IPS-NIHi7 (cell line): ENCODE measurements around the gene MVB12B.

Experiments used
- DNase-seq: peaks from one replicate; pipeline ENCODE4 v3.0.0; 2012; ENCODE audit warnings: mixed read lengths; ENCODE audit errors: extremely low spot score

MVB12B gene

DNA sequence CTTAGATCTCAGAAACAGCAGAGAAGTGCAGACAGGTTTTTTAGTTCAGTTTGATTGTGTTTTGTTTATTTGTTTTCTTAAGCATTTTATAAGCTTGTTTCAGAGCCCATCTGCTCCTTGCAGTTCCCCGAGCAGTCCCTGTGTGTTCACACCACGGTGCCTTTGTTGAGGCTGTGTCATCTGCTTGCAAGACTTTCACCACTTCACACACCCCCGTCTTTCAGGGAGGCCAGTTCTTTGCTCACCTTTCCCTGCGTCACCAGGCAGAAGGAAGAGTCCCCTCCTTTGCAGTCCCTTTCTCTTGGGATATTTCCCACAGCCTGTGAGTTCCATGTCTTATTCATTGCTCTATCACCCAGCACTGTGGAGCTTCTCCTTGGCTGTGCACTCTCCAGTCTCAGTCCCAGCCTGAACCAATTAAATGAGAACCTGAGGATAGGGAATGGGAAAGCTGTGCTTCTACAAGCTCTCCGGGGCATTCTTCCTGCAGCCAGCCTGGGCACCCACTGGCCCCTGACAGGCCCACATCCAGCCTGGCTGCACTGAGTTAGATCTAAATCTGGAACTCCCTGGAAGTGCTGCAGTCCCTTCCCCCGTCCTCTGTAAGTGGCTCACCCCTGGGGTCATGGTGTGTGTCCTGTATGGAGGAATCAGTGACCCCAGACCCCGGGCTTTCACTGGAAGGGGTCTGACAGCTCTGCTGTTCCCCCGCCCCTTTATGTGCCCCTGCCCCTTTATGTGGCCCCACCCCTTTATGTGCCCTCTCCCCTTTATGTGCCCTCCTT lies 5.5 kb downstream of the MVB12B start:
- DNase-seq, result no peak

DNA sequence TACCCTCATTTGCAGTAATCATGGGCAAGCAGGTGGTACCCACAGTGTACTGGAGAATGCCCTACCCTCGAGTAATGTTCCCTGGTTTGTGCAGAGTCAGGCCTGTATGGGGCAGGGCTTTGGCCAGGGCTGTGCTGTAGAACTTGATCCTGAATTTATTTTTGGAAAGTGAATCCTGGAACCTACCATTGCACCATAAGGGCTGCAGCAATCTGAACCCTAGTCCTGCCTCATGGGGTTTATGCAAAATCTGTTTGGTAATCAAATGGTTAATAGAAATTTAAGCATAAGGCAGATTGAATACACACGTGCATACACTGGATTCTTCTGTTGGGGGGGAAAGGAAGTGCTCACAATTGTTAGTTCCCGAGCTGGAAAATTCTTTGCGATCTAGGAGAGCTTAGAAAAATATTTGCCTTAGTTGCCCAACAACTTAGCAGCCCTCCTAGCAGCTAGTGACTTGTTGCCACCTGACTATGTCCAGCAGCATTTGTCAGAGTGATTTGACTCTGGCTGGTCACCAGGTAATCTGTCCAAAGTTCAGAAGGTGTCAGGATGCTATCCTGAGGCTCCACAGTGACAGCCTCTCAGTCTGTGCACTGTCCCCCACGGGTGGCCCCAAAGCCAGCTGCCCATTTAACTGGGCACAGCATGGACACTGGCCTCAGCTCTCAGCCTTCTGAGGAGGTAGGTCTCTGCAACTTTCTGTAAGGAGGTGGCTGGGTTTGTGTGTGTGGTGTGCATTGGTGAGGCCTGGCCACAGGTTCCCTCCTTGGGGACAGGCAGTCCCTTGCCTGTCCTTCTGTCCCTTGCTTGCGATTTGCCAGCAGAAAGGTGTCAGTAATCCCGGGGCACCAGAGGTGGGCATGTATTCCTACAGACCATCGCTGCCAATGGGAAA lies 8.3 kb downstream of the MVB12B start:
- no peak for DNase-seq

DNA sequence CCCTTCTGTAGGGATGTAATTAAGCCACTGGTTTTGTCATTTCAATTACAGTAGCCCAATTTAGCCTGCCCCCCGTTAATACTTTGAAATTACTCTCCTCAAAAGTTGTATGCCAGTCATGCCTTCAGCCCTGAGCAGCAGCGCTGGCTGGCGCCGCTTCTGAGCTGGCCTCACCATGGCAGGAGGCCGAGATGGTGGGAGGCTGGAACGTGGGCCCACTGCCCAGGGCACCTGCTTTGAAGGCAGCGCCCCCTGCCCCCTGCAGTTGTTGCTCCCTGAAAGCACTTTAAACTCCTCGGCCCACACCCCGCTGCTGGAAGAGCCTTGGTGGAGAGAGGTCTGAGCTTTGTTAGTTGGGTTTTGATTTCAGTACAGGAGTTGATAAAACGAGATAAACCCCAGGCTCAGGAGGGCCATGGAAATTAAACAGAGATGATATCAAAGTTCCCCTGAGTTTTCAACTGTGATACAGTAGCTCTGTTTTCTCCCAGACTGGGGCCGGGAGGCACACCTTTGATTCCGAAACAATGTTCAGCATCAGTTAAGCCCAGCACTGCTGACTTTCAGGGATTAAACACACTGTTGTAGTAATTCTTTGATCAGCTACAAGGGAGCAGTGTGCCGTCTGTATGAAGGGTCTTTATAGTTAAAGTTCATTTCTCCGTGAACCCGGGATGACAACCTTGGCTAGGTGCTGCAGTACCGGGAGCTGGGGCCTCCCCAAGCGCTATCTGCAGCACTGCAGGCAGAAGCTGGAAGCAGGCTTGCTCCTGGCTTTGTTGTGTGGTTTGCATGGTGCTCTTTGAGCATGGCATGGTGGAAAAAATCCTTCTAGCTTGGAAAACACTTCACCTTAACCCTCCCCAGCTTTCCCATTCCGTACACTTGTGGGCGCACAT lies 9.5 kb downstream of the MVB12B start:
- no peak for DNase-seq

DNA sequence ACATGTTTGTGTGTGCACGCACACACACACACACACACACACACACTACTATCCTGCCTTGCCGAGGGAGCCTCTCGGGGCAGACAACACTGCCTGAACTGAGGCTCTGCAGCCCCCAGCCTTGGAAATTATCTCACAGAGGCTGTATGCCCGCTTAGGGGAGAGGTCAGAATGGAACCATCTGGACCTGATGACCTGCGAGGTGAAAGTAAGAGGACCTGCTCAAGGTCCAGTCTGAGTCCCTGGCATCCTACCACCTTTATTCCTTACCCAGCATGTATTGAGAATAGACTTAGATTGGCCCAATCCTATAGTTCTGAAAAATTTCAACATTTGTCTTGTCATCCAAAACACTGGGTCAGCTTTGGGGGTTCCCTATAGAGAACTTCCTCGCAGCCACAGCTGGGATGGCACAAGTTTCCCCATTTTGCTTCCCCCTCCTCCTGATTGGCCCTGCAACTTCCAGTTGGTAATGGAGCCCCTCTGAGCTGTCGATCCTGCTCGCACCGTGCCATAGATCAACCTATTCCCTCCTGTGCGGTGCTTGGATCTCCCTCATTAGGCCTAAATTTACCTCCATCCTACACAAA lies 10.2 kb downstream of the MVB12B start:
- no peak for DNase-seq

DNA sequence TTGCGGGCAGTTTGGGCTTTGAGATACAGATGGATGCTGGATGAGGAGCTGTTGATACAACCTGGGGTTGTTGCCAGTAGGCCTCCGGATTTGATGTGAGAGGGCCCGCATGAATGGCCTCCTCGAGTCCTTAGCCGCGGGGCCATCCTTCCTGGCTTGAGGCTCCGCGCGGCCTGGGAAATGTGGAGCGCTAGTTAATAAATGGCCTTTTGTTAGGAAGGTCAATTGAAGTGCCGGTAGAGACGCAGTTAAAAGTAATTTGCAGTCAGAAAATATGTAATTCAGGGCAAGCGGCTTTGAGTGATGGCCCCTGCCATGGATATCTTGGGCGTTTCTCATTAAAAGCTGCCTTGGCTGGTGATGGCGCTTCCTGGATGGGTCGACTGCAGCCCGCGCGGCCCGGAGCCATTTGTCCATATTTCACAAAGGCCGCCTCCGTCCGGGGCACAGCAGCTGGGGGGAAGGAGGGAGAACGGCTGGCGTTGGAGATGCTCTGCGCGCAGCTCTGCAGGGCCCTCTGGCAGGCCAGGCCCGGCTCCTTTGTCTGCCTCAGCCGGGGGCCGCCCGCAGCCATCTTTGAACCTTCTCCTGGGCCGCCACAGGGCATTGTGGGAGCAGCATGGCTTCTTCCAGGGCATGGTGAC lies 11.2 kb downstream of the MVB12B start:
- no peak for DNase-seq

DNA sequence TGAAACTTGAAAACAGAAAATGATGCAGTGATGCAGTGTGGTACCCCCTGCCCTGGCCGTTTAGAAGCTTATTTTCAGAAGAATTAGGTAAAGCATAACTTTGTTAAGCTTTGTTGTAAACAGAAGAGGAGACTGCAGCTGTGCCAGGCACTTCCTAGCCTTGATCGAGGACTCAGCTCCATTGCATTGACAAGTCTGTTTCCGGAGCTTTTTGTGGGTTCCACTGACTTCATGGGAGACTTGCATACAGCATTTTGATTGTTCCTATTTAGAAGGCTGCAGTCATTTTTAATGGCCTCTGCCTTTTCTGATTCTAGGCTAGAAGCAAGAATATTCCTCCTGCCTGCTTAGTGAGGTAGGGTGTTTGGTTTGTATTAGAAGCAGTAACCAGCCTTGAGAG lies 12.3 kb downstream of the MVB12B start:
- DNase-seq, result no peak

DNA sequence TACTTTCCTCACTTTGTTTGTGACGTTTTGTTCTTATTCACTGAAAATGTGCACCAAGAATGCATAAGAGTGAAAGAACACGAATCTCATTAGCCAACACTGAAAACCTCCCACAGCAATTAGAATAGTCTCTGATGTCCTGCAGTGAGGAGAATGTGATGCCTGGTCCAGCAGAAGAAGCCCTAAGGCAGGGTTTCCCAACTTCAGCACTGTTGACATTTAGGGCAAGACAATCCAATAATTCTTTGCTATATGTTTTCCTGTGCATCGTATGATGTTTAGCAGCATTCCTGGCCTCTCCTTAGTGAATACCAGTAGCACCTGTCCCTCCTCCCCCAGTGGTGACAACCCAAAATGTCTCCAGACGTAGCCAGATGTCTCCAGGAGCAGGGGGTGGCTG lies 14.8 kb downstream of the MVB12B start:
- no peak for DNase-seq

DNA sequence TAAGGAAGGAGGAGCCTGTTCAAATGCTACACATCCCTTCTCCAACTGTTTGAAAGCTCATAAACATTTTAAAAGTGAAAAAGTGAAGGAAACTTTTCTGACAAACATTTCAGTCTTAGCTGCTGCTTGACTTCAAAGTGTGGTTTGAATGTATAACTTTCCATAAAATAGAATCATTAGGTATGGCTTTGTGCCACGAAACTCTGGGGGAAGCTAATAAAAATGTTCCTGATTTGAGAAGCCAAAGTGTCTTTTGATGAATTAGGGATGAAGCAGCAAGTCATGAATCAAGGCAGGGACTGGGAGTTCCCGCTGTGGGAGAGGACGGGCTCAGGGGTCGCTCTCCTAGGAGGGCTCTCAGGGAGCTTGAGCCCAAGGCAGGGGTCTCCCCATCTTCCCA lies 15.3 kb downstream of the MVB12B start:
- DNase-seq, result no peak

DNA sequence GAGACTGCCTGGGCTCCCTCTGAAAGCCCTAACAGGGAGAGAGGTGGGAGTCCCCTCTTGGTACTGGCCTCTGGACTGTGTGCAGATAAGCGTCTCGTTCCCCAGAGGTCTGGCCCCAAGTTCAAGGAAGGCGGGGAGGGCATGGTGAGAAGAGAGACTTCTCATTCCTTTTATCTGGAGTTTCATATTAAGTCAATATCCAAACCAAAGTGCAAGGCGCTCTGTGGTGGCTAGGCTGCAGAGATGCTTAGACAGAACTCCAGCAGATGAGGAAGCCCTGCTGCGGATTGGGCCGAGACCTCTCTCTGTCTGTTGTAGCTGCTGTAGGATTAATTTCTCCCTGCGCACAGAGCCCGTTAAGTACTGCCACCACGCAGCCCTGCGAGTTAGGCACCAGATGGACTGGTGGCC lies 16.0 kb downstream of the MVB12B start:
- DNase-seq, result no peak

DNA sequence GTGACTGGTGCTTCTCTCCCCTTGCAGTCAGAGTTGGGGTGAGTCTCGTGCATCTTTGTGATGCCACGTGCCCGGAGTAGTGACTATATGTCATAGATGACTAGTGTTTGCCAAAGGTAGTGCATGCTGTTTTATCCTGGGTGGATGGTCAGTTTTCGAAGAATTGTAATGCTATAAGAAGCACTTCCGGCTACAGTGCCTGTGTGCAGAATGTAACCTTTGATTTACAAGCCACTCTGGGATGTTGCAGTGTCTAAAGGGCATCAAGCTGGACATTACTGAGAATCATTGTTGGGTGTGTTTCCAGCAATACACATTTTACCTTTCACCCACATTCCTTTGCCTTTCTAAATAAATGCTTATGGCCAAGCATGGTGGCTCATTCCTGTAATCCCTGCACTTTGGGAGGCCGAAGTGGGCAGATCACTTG lies 16.7 kb downstream of the MVB12B start:
- no peak for DNase-seq

DNA sequence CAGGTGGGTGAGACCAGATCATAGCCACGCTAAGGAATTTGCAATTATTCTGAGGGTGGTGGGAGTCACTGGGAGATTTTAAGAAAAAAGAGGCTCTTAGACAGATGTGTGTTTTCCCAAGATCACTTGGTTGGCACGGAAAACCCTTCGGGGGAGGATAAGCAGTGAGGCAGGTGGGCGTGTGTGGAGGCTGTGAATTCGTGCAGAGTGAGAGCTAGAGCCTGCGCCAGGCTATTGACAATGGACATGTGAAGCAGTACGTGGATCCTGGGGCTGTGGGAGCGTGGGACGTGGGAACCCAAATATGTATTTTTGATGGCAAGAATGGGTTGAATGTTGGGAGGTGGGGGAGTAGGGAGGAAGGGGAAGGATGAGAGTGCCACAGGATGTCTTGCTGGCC lies 19.4 kb downstream of the MVB12B start:
- DNase-seq, result no peak

DNA sequence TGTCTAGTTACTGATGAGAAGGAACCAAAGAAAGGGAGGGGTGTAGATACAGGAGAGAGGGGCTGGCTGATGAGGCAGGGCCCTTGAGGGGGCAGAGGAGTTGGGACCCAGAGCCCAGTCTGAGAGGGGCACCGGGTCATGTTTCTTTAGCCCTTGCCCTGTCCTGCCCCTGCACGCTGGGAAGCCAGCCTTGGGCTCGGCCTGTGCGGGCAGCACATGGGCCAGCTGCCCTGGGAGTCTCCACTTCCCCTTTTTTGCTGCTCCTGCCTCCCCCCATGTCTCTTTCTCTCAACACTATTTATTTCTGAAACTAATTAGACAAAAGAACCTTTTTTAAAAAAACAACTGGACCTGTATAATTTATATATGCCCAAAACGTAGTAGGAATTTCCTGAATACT lies 20.5 kb downstream of the MVB12B start:
- no peak for DNase-seq

DNA sequence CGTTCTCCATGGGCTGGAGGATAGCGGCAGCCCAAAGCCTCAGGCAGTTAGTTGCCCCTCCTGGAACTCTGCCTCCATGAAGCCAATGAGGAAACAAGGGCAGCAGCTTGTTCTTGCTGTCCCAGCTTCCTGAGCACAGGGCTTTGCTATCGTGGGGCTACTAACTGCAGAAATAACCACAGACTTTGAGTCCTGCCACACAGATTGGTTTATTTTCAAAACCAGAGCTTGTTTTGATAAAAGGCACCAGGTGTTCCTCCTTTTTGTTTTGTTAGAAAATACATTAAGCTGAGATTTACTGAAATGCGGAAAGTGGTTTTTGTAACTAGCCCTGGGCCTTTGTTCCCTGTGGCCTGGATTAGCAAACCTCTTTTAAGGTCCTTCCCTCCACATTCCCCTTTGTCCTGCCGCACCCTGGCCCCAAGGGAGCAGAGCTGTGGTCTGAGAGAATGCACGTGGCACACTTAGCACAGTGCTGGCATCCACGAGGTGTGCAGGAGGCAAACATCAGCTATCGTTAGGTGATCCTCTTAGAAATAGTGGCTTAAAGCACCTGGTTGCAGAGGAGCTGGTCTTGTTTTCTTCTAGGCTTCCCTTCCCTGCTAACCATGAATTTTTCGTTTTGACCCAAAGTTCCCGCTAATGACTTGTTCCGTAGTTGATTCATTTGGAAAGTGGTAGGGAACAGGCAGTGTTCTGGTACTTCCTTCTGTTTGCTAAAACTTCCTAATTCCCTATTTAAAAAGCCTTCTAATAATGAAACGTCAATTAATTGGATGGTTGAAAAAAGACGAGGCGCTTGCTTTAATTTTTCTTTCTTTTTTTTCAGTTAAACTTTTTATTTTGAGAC lies 21.5 kb downstream of the MVB12B start:
- peak; percentile 48 for DNase-seq

DNA sequence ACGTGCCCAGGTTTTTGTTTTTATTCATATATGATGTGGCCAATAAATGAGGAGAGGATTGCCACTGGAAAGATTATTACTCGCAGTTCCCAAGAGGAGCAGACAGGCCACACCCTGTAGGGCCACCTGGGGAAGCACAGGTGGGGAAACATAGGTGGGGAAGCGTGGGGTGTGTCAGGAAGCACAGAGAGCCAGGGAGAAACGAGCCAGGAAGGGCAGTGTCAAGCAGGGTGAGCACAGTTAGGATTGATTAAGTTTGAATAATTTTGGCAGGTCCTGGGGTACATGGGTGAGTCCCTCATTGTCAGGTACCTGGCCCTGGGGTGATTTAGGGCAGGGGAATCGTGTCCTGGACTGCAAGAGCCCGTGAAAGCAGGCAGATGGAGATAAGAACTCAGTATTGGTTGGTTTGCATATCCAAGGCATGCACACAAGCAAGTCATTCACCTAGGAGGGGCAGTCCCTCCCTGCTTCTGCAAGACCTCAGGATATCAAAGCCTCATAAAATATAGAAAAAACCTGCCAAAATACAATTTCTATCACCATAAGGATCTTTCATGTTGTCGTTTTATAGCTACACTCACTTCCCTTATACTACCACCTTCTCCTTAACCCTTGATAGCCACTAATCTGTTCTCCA lies 22.4 kb downstream of the MVB12B start:
- no peak for DNase-seq

DNA sequence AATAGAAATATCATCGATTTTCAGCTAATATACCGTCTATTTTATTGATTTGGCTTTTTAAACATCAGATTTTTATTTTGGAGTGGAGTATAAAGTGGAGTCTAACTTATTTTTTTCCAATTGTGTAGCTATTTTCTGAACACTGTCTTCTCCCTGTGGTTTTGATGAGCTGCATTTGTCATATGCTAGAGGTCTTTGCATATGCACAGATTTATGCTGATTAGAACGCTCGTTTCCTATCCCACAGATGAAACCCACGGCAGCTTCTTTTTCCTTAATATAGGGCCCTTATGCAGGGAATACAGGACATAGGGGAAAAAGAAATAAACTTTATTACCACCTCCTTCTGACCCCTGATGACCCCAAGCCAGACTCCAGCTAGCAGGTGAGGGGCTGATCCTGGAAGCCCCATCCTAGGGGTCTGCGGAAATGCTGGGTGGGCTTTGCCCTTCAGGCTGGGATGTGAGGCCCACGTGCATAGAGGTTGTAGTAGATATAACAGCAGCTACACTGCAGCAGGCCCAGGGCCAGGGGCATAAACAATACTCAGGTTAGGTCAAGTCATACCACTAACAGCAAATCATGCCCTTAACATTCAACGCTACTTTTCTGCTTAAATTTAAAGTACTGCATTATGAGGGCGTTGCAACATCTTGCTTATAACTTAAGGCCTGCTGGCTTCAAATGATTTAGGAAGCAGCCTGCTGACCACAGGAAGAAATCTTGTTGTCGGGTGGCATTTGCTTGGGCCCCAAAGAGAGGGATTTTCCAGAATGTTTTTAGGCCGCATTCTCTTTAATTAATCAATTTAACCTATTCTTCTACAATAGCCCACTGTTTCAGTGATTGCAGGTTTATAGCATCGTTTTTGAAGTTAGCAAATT lies 28.5 kb downstream of the MVB12B start:
- DNase-seq, result no peak

DNA sequence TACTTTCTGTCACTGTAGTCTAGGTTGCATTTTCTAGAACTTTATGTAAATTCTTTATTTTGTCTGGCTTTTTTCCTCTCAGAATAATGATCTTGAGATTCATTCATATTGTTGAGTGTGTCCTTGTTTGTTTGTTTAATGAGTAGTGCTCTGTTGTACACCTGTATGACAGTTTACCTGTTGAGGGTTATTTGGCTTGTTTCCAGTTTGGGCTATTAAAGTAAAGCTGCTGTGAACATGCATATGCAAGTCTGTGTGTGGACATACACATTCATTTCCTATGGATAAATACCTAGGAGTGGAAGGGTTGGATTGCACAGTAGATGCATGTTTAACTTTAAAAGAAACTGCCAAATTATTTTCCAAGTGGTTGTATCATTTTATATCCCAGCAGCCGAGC lies 30.4 kb downstream of the MVB12B start:
- DNase-seq, result no peak

DNA sequence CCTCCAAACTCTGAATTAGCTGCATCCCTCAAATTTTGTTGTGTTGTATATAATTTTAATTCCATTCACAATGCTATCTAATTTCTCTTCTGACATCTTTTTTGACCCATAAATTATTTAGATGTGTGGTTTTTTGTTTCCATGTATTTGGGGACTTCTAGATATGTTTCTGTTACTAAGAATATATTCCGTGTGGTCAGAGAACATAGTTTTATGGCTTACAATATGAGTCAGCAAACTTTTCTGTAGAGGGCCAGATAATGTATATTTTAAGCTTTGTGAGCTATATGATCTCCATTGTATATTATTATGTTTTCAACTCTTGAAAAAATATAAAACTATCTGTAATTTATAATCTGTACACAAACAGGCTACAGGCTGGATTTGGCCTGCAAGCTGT lies 33.4 kb downstream of the MVB12B start:
- DNase-seq, result no peak

DNA sequence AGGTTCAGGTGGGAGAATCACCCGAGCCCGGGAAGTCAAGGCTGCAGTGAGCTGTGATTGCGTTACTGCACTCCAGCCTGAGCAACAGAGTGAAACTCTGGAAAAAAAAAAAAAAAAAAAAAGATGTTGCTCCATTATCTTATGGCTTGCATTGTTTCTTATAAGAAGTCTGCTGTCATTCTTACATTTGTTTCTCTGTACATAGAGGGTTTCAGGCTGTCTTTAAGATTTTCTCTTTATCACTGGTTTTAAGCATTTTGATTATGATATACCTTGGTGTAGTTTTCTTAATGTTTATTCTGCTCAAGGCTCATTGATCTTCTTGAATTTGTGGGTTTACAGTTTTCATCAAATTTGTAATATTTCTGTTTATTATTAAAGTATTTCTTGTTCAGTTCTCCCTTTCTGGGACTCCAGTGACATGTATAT lies 35.2 kb downstream of the MVB12B start:
- DNase-seq, result no peak

DNA sequence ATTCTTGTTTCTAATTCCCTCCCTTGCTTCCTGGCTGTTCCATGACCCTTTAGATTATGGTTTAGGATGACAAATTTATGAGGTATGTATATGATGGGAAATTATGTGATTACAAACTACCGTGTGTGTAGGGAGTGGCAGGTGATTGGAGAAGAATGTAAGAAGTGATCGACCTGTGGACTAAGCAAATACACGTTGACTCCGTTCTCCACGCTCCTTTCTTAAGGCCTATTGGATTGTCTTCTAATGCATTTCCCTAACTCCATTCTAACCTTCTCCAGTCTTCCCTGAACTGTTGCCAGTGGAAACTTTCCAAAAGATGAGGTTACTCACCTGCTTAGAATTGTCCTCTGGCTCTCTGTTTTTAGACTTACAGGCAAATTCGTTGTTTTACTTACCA lies 36.6 kb downstream of the MVB12B start:
- DNase-seq, result no peak
